Measurements from ENCODE around the gene SLC22A16.

Gene SLC22A16

DNA sequence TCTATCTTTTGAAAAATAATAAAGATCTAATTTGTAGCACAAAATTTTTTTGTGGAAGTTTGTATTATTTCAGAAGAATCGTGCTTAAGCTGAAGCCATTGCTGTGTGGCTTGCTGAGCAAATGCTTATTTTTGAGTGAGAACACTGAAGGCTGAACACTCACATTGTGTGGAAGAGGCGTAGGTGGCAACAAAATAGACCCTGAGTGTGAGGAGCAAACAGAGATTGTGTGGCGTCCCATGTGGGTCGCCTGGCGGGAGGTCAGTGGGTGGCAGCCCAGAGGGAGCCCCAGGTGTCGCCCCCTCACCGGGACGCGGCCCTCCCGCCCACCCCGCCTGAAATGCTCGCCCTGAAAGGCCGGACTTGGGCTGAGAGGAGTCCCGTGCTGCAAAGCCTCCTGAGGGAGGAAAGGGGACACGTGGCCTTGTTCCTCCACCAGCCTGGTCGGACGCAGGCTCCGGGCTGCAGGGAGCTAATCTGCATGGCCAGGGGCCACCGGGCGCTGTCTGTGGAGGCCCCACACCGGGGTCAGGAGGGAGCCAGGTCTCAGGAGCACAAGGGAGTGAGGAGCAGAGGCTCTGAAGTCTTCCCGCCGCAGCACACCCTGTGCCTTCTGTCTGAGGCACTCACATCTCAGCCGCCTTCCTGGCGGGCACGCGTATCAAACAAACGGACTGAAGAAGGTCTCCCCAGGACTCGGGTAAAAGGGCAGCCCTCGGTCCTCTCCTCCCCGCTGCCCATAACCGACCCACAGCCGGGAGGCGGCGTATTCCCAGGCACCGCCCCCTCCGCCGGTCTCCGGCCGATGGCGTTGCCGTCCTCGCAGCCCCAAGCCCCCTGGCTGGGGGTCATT is 77.0 kb downstream of the SLC22A16 start:
- no peak for DNase-seq

DNA sequence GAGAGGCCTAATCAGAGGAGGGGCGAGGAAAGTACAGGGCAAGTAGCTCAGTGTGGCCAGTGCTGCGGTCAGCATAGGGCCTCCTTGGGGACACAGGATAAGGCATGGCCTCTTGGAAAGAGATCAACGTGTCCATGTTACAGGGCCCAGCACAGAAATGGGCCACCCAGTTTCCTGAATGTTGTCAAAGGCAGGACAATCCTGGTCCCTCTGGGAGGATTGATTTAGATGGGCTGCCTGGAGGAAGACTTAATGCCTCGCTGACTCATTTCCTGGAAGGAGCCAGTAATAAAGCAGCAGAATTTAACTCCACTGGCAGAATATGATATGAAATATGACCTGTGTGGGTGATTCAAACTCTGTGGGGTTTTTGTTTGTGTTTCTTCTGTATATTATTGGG is 77.6 kb downstream of the SLC22A16 start:
- DNase-seq: no peak

DNA sequence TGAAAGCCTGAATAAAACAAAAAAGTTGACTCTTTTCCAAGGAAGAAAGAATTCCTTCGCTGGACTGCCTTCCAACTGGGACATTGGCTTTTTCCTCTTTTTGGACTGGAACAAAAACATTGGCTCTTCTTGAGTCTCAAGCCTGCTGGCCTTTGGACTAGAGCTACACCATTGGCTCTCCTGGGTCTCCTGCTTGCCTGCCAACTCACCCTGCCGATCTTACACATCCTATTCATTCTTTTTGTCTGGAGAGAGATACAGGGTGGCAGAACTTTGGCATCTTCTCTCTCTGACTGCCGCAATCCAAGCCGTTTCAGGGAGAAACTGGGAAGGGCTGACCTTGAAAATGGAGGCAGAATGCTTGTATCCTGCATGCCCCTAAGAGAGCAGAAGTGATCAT is 81.2 kb downstream of the SLC22A16 start:
- no peak for DNase-seq

DNA sequence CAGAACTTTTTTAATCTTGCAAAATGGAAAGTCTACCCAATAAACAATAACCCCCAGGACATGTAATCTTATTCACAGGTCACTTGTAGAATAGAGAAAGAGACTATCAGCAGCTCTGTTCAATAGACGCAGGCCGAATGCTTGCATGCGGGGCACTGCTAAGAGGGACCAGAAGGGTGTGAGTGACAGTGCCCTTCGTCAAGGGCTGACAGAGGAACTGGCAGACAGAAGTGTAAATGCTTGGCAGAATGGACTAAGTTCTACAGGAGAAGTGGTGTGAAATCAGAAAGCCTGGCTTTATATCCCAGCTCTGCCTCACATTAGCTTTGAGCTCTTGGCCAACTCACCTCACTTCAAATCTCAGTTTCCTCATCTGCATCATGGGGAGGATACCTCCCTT is 82.0 kb downstream of the SLC22A16 start:
- DNase-seq: no peak

- no peak for DNase-seq
These were observed 83.7 kb downstream of the SLC22A16 start for GRCh38 chr6:110392727-110393126.

DNA sequence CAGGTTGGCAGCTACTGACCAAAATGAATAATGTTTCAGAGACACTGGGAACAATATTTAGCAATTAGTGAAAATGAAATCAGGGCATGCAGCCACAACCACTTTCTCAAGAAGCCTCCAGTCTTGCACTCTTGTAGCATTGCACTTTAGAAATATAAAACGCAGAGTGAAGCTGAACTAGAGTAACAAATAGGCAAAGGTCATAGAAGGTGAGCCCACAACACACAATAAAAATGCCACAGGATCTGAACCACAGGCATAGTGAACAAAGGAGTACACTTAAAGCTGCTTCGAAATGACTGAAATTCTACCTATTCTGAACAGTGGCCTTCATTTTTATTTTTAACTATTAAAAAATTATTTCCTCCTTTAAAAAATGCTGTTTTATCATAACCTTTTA is 86.0 kb downstream of the SLC22A16 start:
- no peak for DNase-seq

- no peak for DNase-seq
These were observed 86.6 kb downstream of the SLC22A16 start for GRCh38 chr6:110389689-110390382.

DNA sequence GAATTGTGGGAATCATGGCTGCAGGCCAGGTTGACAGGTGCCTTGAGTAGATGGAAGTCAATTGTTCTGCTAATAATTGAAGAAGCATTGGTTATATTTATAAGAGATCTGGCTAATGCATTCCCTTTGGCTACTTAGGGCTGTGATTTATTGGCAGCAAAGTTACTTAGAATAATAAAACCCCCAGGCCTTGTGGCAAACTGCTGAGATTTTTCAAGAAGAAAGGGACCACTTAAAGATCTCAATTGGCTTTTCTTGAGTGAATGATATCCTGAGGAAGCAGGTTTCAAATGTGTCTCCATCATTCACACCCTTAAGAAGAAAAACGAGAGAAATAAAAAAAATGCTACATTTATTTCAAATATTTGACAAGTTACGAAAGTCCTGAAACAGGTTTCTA is 88.4 kb downstream of the SLC22A16 start:
- no peak for DNase-seq

DNA sequence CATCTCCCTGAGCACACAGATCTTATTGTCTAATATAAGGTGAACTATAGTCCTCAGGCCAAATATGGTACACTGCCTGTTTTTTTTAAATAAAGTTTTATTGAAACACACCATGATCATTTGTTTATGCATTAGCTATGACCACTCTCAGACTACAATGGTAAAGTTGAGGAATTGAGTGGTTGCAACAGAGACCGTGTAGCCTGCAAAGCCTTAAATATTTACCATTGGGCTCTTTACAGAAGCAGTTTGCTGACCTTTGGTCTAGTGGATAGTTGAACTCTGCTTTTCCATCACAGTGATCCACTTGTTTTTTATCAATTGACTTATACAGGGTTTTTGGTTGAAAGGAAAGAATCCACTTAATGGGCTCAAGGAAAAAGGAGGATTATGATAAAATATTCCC is 91.0 kb downstream of the SLC22A16 start:
- DNase-seq: no peak

DNA sequence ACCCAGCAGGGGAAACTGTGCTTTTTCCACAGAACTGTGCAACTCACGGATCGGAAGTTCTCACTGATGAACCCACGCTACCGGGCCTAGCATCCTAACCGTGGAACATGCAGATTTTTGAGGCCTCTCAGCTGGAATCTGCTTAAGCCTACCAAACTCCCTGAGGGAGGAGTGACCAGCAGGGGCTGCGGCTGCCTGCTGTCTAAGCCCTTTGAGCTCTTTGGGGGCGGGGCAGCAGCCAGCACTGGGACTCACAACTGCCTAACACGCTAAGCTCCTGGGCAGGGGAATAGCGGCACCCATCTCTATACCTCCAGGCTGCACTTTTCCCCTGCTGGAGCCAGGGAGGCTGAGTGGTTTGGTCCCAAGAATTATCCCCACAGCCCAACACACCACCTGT is 97.9 kb downstream of the SLC22A16 start:
- DNase-seq: no peak

All from activated naive CD4-positive, alpha-beta T cell (primary cell).